Ishikawa (cell line): ENCODE measurements around the gene PPDPF.

Experiments used
- CEBPB ChIP-seq: IDR thresholded peaks from 2 replicates; pipeline ENCODE4 v1.6.1; 2012
- CREB1 ChIP-seq: IDR thresholded peaks from 2 replicates; pipeline ENCODE4 v1.6.1; 2012; ENCODE audit warnings: low read depth
- EGR1 ChIP-seq: IDR thresholded peaks from 2 replicates; pipeline ENCODE4 v1.6.1; 2012
- EP300 ChIP-seq: IDR thresholded peaks from 2 replicates; pipeline ENCODE4 v1.6.1; 2012; ENCODE audit warnings: borderline replicate concordance
- FOXM1 ChIP-seq: IDR thresholded peaks from 2 replicates; pipeline ENCODE4 v1.6.1; 2012; ENCODE audit warnings: low read depth, borderline replicate concordance
- MAX ChIP-seq: IDR thresholded peaks from 2 replicates; pipeline ENCODE4 v1.6.1; 2012
- NFIC ChIP-seq: IDR thresholded peaks from 2 replicates; pipeline ENCODE4 v1.6.1; 2012
- RAD21 ChIP-seq: IDR thresholded peaks from 2 replicates; pipeline ENCODE4 v1.6.1; 2012; ENCODE audit warnings: low read depth
- REST ChIP-seq: IDR thresholded peaks from 2 replicates; pipeline ENCODE4 v1.6.1; 2012; ENCODE audit warnings: low read depth, mild to moderate bottlenecking
- TAF1 ChIP-seq: IDR thresholded peaks from 2 replicates; pipeline ENCODE4 v1.6.1; 2012; ENCODE audit warnings: low read depth, mild to moderate bottlenecking
- TCF12 ChIP-seq: IDR thresholded peaks from 2 replicates; pipeline ENCODE4 v1.6.1; 2012; ENCODE audit warnings: low read depth
- TEAD4 ChIP-seq: IDR thresholded peaks from 2 replicates; pipeline ENCODE4 v1.6.1; 2012
- YY1 ChIP-seq: IDR thresholded peaks from 2 replicates; pipeline ENCODE4 v1.6.1; 2012; ENCODE audit warnings: low read depth
- ZBTB7A ChIP-seq: IDR thresholded peaks from 2 replicates; pipeline ENCODE4 v1.6.1; 2012; ENCODE audit warnings: low read depth
- TF ChIP-seq, protein P1 (sequence below): IDR thresholded peaks from 2 replicates; pipeline ENCODE4 v1.6.1; 2012

The PPDPF gene

GRCh38 chr20:63517376-63518309 lies 2.9 kb upstream of the PPDPF start:
- TF ChIP-seq TEAD4 (no peak), TCF12 (no peak), MAX (no peak), ZBTB7A (no peak), EP300 (no peak), TAF1 (no peak), RAD21 (no peak), CEBPB (no peak), YY1 (no peak), NFIC (no peak), CREB1 (no peak)
- TF ChIP-seq, protein P1, sequence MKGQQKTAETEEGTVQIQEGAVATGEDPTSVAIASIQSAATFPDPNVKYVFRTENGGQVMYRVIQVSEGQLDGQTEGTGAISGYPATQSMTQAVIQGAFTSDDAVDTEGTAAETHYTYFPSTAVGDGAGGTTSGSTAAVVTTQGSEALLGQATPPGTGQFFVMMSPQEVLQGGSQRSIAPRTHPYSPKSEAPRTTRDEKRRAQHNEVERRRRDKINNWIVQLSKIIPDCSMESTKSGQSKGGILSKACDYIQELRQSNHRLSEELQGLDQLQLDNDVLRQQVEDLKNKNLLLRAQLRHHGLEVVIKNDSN = no peak

- no peak for TF ChIP-seq MAX
- TF ChIP-seq REST = no peak
- no peak for TF ChIP-seq YY1
- no peak for TF ChIP-seq EGR1
- no peak for TF ChIP-seq RAD21
- no peak for TF ChIP-seq ZBTB7A
- TF ChIP-seq FOXM1 = no peak
- no peak for TF ChIP-seq TEAD4
- TF ChIP-seq TCF12 = no peak
- no peak for TF ChIP-seq CREB1
- no peak for TF ChIP-seq NFIC
- TF ChIP-seq TAF1 = no peak
- no peak for TF ChIP-seq EP300
- TF ChIP-seq CEBPB = no peak
- TF ChIP-seq, protein P1 = no peak
These were observed 2.2 kb upstream of the PPDPF start for GRCh38 chr20:63518351-63518861.

- TF ChIP-seq NFIC (no peak), TCF12 (no peak), EGR1 (no peak), REST (no peak), FOXM1 (no peak), RAD21 (no peak), CREB1 (no peak), MAX (no peak), CEBPB (no peak), YY1 (no peak), EP300 (no peak), TEAD4 (no peak), TAF1 (no peak), ZBTB7A (no peak)
- TF ChIP-seq, protein P1 = no peak
These were observed 1.5 kb upstream of the PPDPF start for GRCh38 chr20:63518946-63519667.

- TF ChIP-seq REST (no peak), RAD21 (no peak), YY1 (no peak), EGR1 (peak; percentile 72), TAF1 (no peak; the same call in 1 of the 2 replicates), EP300 (no peak), CEBPB (no peak), ZBTB7A (peak; percentile 59), TCF12 (0 out of 2 replicates have a peak, but pooled peaks have one; percentile 16), CREB1 (no peak), MAX (no peak), FOXM1 (no peak), TEAD4 (no peak), NFIC (no peak)
- TF ChIP-seq, protein P1 = no peak
These were observed 679 bp upstream of the PPDPF start for GRCh38 chr20:63519668-63520503.
